Epidermal melanocyte (primary cell): ENCODE measurements around the gene THEMIS.

Source experiments
- DNase-seq: peaks from one replicate; pipeline ENCODE4 v3.0.0; 2011; ENCODE audit warnings: low spot score; ENCODE audit not compliant: insufficient read length

THEMIS gene

GRCh38 chr6:127860723-127861122, 40.1 kb downstream of the THEMIS start:
- DNase-seq: no peak

- no peak for DNase-seq
Observed at GRCh38 chr6:127859956-127860355, 40.9 kb downstream of the THEMIS start.

- DNase-seq: no peak
Observed at GRCh38 chr6:127858727-127859391, 42.0 kb downstream of the THEMIS start.

DNA sequence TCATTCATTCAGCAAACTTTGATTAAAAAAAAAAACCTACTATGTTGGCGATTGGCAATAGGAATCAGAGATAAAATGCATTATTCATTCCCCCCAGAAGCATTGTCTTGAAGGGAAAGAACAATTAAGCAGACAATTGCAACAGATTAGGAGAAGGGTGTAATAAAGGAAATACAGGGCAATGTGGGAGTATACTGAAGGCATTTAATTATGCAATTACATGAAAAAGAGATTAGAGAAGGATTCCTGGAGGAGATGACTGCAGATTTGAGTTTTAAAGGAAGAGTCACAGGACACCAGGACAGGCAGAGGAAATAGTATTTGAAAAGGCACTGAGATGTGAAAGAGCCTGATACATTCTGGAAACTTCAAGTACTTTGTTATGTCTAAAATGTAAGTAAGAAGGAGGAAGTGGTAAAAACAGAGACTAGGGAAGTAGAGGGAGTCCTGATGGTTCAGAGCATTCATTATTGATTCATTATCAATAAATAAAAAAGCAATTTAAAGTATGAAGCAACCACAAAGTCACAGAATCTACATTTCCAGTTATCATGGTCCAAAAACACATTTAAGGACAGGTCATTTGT, 43.7 kb downstream of the THEMIS start:
- no peak for DNase-seq

DNA sequence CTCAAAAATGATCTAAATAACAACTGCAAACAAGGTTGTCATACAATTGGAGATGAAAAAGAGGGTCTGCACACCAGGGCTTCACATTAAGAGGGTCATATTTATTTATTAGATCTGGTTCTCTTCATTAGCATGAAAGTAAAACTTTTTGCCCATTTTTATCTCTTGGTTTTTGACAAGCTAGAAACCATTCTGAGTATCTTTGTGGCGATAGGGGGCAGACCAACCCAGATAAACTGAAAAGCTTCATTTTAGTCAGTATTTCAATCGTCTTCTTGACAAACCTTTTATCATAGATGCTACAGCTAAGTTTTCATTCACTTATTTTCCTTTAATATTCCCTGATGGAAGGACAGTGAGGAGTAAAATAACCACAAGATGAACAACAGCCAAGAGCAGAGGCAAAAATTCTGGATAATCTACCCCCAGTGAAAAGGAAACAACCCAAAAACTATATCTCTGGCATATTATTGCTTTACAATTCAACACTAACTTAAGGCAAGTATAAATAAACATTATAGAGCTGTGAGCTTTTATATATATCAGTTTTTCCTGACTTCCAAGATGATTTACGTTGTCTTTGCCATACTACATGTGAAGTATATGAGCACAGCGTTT, 45.2 kb downstream of the THEMIS start:
- DNase-seq: no peak

GRCh38 chr6:127854009-127854408, 46.8 kb downstream of the THEMIS start:
- DNase-seq: no peak

- no peak for DNase-seq
Observed at GRCh38 chr6:127851197-127851596, 49.7 kb downstream of the THEMIS start.

DNA sequence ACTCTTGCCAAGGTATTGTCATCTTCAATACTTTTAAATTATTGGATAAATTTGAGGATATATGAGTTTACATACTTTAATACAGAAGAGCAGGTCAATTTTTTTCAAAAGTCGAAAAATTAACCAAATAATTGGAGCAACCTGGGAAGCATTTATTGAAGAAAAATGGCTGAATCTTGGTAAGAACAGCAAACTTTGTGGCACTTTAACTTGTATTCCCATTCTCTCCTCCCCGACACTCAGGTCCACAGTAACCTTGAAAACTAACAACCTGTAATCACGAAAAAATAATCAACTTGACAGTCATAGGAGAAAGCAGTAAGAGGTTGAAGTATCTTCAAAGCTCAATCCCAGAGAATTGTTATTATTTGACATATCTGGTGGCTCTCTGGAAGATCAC, 55.6 kb downstream of the THEMIS start:
- no peak for DNase-seq

DNA sequence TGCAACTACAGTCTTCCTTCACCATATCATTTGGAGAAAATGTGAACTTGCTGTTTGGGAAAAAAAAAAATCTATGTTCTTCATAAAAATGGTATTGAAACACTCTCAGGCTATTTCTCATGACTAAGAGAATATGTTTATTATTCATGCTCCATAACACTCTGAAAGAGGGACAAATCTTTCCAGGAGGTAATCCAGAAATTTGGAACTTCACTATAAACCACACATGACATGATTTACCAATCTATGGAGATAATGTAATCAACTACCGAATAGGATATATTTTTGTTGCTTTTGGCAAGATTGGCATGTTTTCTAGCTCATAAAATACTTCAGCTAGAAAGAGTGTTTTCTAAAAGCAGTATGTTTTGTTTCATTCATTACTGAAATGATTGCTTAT, 56.3 kb downstream of the THEMIS start:
- no peak for DNase-seq

DNA sequence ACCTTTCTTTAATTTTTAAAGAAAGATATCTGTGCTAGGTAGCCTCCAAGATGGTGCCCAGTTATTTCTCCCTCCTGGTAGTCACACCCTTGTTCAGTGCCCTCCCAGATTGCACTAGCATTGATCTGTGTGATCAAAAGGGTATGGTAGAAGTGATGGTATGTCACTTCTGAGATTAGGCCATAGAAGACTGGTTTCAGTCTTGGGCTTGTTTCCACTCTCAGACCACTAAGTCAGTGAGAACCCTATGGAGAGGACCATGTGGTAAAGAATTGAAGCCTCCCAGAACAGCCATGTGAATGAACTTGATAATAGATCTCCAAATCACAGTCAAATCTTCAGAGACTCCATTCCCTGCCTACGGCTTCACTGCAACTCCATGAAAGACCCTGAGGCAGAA, 57.3 kb downstream of the THEMIS start:
- DNase-seq: no peak

GRCh38 chr6:127842562-127842961, 58.3 kb downstream of the THEMIS start:
- DNase-seq: no peak

DNA sequence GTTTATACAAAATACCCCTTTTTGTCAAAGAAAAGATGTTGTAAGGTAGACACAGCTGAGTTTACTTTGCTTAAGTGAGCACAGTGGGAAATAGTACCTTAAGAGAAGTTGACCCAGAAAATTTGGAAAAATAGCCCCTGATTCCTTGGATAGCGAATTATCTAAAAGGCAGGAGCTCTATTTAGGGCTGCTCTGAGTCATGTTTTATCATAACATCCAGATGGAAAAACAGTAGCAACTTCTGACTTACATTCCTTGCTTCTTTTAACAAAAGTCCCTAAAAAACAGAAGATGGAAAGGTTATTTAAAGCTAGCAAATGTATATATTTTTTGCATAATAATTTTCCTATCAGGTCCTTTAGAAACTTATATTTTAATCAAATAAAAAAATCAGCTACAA, 59.0 kb downstream of the THEMIS start:
- DNase-seq: no peak

- DNase-seq: no peak
Observed at GRCh38 chr6:127834136-127834535, 66.7 kb downstream of the THEMIS start.

DNA sequence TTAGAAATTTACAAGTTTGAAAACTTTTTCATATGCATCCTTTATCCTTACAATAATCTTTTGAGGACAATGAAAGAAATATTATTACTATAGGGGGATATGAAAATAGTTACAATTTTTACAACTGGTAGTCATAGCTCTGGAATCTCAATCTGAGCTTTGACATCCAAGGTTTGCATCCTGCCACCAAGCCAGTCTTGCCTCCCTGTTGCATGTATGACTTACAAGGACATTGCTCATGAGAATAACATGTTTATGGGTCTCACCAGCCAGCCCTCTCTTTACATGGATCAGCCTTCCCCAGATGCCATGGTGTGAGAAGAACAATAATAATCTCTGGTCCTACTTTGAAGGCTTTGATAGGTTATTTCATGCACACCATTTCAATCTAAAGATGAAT, 67.5 kb downstream of the THEMIS start:
- DNase-seq: no peak

GRCh38 chr6:127832381-127832780, 68.5 kb downstream of the THEMIS start:
- no peak for DNase-seq

DNA sequence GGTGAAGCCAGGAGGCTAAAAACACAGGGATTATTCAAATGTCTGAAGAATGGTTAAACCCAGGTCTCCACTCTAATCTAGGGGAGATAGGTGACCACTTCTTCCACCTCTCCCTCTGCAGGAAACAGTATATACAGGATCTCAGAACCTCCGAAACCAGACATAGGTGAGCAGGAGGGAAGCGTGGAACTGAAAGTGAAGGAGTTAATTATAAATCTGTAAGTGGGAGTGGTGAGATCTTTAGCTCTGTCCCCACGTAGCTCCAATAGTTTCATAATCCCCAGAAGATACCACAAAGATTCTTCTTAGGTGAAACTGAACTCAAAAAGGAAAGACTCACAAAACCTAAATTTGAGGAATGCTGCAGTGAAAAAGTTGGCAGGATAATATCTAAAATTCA, 76.8 kb downstream of the THEMIS start:
- DNase-seq: no peak

GRCh38 chr6:127821431-127821830, 79.4 kb downstream of the THEMIS start:
- no peak for DNase-seq

DNA sequence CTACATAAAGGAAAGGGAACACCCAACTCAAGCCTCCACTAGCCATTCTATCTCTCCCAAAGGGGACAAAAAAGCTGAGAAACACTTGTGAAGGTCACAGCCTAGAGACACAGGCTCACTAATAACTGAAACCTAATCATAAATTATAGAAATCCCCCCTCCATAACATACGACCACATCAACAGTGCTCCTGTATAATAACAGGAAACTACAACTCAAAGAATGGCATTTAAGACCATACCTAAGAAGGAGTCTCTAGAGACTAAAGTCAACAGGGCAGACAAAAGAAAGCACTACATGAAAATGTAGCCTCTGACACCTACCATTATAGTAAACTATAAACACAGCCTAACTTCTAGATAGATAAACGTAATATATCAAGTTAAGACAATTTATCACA, 82.7 kb downstream of the THEMIS start:
- DNase-seq: no peak

DNA sequence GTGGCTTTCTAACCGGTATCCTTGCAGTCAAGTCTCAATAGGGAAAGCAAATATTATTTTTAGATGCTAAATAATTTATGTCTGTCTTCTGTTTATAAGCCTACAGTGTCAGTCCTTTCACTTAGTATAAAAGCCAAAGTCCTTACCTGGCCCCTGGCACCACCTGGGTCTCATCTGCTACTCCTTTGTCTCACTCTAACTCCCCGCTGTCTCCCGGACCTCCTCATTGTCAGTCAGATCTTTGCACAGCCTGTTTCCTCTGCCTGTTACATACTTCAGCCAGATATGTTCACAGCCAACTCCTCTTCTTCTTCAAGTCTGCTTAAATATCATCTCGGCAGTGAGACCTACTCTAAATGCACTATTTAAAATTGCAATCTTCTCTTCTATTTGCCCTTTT, 84.2 kb downstream of the THEMIS start:
- no peak for DNase-seq

DNA sequence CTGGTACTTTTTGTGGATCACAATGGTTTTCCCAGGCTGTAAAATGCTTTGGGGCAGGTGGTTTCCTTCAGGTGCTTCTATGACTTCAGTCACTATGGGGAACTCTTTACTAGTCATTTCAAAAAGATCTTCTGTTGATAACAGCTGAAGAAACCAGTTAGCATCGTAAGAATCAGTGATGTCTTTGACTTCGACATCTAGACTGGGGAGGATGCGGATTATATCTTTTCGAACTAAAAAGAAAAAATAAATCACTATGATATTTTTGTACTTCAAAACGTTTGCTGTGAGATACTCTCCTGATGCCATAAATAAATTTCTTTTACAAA, 87.2 kb downstream of the THEMIS start:
- DNase-seq: no peak

DNA sequence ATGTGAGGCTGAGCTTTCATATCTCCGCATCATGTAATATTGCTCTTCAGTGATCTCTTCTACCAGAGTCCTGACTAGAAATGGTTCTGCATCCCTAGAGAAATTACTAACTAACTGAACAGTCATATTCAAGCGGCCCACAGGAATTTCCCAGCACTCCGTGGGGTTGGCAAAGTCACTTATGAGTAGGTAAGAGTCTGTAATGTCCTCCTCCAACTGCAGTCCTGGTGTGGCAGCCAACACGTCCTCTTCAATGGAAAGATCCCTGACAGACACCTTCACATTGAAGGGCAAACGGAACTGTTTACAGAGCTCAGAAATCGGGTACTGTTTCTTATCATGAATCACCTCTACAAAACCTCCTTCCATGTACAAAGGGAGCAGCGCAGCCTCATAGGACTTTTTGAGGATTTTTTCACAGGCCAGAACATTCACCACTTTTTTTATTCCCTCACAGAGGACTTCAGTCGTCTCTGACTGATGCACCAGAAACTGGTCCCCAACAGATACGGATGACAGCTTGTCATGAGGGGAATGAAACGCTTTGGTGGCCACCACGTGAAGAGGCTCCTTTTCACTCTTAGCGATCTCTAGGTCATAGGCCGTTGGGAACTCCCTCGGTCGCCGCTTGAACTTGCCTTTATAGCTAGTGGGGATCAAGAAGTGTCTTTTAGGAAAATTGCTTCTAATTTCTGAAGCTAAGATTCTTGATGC, 87.7 kb downstream of the THEMIS start:
- DNase-seq: no peak

- no peak for DNase-seq
Observed at GRCh38 chr6:127811900-127812570, 88.8 kb downstream of the THEMIS start.
